Endothelial cell of umbilical vein (primary cell): ENCODE results near the gene RPL35. TPM values are rescaled to one million over a fixed set of nuclear protein-coding genes. Genes with fewer than 3 reads are reported as not detected.

Source experiments
- BruUV-seq: library from RNA; stranded (reverse); fragments of 400-500 nt; replicated peaks from 2 replicates; lab custom pipeline; 2021; lab: Mats Ljungman, UMichigan
- CTCF ChIA-PET: fragments of 300-600, 350-600 bp; sonication (Branson Sonifier 250); formaldehyde crosslinking; loops from one replicate; lab custom pipeline; 2021; ENCODE audit warnings: antibody characterized with exemption, inconsistent platforms; lab: Charles Lee
- POLR2A ChIA-PET: fragments of 300-600, 350-600 bp; sonication (Branson Sonifier 250); formaldehyde crosslinking; loops from one replicate; lab custom pipeline; 2021; ENCODE audit warnings: antibody characterized with exemption, inconsistent platforms; lab: Charles Lee
- DNase-seq: peaks from one replicate; pipeline ENCODE4 v3.0.0-alpha.2; 2011; ENCODE audit warnings: low read depth, low spot score
- FAIRE-seq: peaks from 2 replicates; lab custom pipeline; 2011; peaks lifted over from hg19 to GRCh38; lab: Jason Lieb, UNC
- H2AFZ ChIP-seq: 2 replicates; pipeline ENCODE4 v1.6.0; 2012; ENCODE audit warnings: low read depth, low read length, control low read depth, inconsistent platforms
- H3K27ac ChIP-seq: 2 replicates; pipeline ENCODE4 v1.5.1; 2011; ENCODE audit warnings: low read depth, mild to moderate bottlenecking, control low read depth, low read length, moderate library complexity; ENCODE audit not compliant: insufficient read depth
- H3K27me3 ChIP-seq, 2 experiments: 2 replicates each; pipeline versions ENCODE4 v1.6.0 to v1.6.1; 2011; ENCODE audit warnings: low read length in 2 of 2, mixed read lengths in 1 of 2; ENCODE audit not compliant: control insufficient read depth in 2 of 2, insufficient read depth in 2 of 2
- H3K36me3 ChIP-seq, 2 experiments: 2 replicates in 1 of 2; 3 replicates in 1 of 2; pipeline ENCODE4 v1.5.1; 2011; ENCODE audit warnings: low read length in 2 of 2, mild to moderate bottlenecking in 1 of 2, moderate library complexity in 1 of 2; ENCODE audit not compliant: control insufficient read depth in 2 of 2, insufficient read depth in 2 of 2; ENCODE audit errors: extremely low read depth in 1 of 2
- H3K4me1 ChIP-seq: 3 replicates; pipeline ENCODE4 v1.5.1; 2011; ENCODE audit warnings: mild to moderate bottlenecking, low read length; ENCODE audit not compliant: control insufficient read depth, insufficient read depth; ENCODE audit errors: extremely low read depth
- H3K4me2 ChIP-seq: 2 replicates; pipeline ENCODE4 v1.6.1; 2011; ENCODE audit warnings: low read length, control low read depth, mixed read lengths; ENCODE audit not compliant: insufficient read depth
- H3K4me3 ChIP-seq, 3 experiments: fragments of 200-600 bp in 1 of 3; sonication (generic), shearing (Covaris generic) in 1 of 3; replicated peaks in 1 of 3; 2 replicates each; pipeline ENCODE4 v1.5.1; 2011 to 2016; ENCODE audit warnings: control low read depth in 3 of 3, low read length in 3 of 3, mild to moderate bottlenecking in 2 of 3, inconsistent platforms in 1 of 3, low read depth in 1 of 3, moderate library complexity in 1 of 3; ENCODE audit not compliant: insufficient read depth in 1 of 3
- H3K79me2 ChIP-seq: 2 replicates; pipeline ENCODE4 v1.6.0; 2012; ENCODE audit warnings: low read length, inconsistent platforms; ENCODE audit not compliant: control insufficient read depth, insufficient read depth
- H3K9ac ChIP-seq: replicated peaks from 2 replicates; pipeline ENCODE3; 2011; ENCODE audit warnings: low read length, control low read depth; ENCODE audit not compliant: insufficient read depth; ENCODE audit errors: extremely low read depth
- H3K9me1 ChIP-seq: replicated peaks from 3 replicates; pipeline ENCODE4 v1.6.0; 2011; ENCODE audit warnings: mild to moderate bottlenecking, low read length; ENCODE audit not compliant: control insufficient read depth, insufficient read depth; ENCODE audit errors: extremely low read depth
- H3K9me3 ChIP-seq: replicated peaks from 2 replicates; pipeline ENCODE4 v1.5.1; 2012; ENCODE audit warnings: low read length, inconsistent platforms; ENCODE audit not compliant: control insufficient read depth, insufficient read depth
- H4K20me1 ChIP-seq: replicated peaks from 2 replicates; pipeline ENCODE3; 2011; ENCODE audit warnings: mild to moderate bottlenecking, low read length; ENCODE audit not compliant: control insufficient read depth, insufficient read depth; ENCODE audit errors: extremely low read depth
- EZH2 ChIP-seq: IDR thresholded peaks from 2 replicates; pipeline ENCODE4 v1.6.1; 2012; ENCODE audit warnings: borderline replicate concordance, low read depth, mild to moderate bottlenecking, moderate library complexity, low read length, inconsistent platforms; ENCODE audit not compliant: severe bottlenecking
- FOS ChIP-seq: IDR thresholded peaks from 2 replicates; pipeline ENCODE4 v1.6.1; 2011; ENCODE audit warnings: mild to moderate bottlenecking, low read length, moderate library complexity, borderline replicate concordance; ENCODE audit not compliant: insufficient read depth
- GATA2 ChIP-seq: IDR thresholded peaks from 2 replicates; pipeline ENCODE4 v1.7.0; 2011; ENCODE audit warnings: low read depth, mild to moderate bottlenecking, moderate library complexity, mixed read lengths, low read length; ENCODE audit not compliant: insufficient read length, insufficient read depth
- JUN ChIP-seq: IDR thresholded peaks from 2 replicates; pipeline ENCODE4 v1.6.1; 2011; ENCODE audit warnings: borderline replicate concordance, low read depth; ENCODE audit not compliant: insufficient read length, insufficient read depth
- MYC ChIP-seq: IDR thresholded peaks from one replicate; pipeline ENCODE4 v1.6.1; 2011; ENCODE audit warnings: mild to moderate bottlenecking, low read depth, low read length
- POLR2A ChIP-seq: IDR thresholded peaks from 2 replicates; pipeline ENCODE4 v1.6.1; 2012; ENCODE audit warnings: low read depth, mild to moderate bottlenecking, control low read depth, low read length
- POLR2AphosphoS5 ChIP-seq: IDR thresholded peaks from 2 replicates; pipeline ENCODE4 v1.6.1; 2012; ENCODE audit warnings: low read depth, mild to moderate bottlenecking, control low read depth, low read length, moderate library complexity; ENCODE audit not compliant: insufficient read depth
- dilution Hi-C: fragments of 300-500 bp; cut with MboI; formaldehyde crosslinking; loops from one replicate; pipeline ENCODE4 v1.15.0; 2019; ENCODE audit warnings: low sequenced_read_pairs; ENCODE audit not compliant: extremely low pct_ligation_motif_present
- intact Hi-C: fragments of 100-400 bp; cut with micrococcal nuclease; formaldehyde crosslinking; loops from one replicate; pipeline ENCODE4 v1.10.0; 2022
- polyA plus RNA-seq, 4 experiments: library from polyadenylated mRNA; depleted of rRNA in 3 of 4; stranded (reverse) in 3 of 4; unstranded in 1 of 4; fragments of >200 nt; gene quantifications; 2 replicates each; pipeline versions ENCODE4 v1.2.1 to v1.2.3, GENCODE V29; 2011 to 2012; ENCODE audit warnings: missing spikeins in 1 of 4
- total RNA-seq: library from RNA; stranded (reverse); gene quantifications from 2 replicates; pipeline ENCODE4 v1.2.3, GENCODE V29; 2021
- TF ChIP-seq, protein P1 (sequence below), 2 donors: IDR thresholded peaks; 1 replicate in 1 of 2; 2 replicates in 1 of 2; pipeline ENCODE4 v1.5.1; 2011; ENCODE audit warnings: low read length in 2 of 2, mild to moderate bottlenecking in 2 of 2, moderate library complexity in 2 of 2, control low read depth in 1 of 2, inconsistent platforms in 1 of 2, low read depth in 1 of 2; ENCODE audit not compliant: insufficient read depth in 1 of 2; ENCODE audit errors: extremely low read depth in 1 of 2
- TF ChIP-seq, protein P2 (sequence below): IDR thresholded peaks from 2 replicates; pipeline ENCODE4 v1.6.1; 2011; ENCODE audit not compliant: insufficient read depth, insufficient read length

RPL35 gene
- total and polyA plus RNA-seq, 2 donors (not counting 3 experiments of a cell fraction or from before 2014, with no cell fraction given): 1,230 to 2,206 TPM

DNA sequence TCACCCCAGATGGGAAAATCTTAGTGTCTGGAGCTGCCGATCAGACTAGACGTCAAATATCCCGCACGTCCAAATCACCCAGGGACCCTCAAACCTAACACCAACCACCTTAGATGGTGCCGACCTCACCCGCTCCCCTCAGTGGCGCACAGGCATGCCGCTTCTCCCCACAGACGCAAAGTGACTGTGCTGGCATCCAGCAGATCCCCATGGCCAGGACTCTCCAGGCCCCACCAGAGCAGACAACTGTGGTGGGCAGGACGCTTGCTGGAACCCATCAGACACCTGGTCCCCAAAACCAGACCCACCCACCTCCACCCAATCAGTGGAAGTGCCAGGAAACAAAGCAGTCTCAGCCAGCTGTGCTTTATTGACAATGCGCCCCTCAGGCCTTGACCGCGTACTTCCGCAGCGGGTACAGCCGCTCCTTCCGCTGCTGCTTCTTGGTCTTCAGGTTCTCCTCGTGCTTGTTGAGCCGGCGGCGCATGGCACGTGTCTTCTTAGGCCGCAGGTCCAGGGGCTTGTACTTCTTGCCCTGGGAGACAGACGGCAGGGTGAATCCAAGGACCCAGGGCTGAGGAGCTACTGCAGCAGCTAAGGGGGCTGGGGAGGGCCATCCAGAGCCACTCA, 4.1 kb downstream of the RPL35 start:
- TF ChIP-seq JUN: no peak
- TF ChIP-seq EZH2: no peak
- TF ChIP-seq GATA2: no peak
- TF ChIP-seq FOS: no peak
- TF ChIP-seq MYC: no peak
- no peak for TF ChIP-seq POLR2A
- TF ChIP-seq POLR2AphosphoS5: no peak
- TF ChIP-seq, protein P1, sequence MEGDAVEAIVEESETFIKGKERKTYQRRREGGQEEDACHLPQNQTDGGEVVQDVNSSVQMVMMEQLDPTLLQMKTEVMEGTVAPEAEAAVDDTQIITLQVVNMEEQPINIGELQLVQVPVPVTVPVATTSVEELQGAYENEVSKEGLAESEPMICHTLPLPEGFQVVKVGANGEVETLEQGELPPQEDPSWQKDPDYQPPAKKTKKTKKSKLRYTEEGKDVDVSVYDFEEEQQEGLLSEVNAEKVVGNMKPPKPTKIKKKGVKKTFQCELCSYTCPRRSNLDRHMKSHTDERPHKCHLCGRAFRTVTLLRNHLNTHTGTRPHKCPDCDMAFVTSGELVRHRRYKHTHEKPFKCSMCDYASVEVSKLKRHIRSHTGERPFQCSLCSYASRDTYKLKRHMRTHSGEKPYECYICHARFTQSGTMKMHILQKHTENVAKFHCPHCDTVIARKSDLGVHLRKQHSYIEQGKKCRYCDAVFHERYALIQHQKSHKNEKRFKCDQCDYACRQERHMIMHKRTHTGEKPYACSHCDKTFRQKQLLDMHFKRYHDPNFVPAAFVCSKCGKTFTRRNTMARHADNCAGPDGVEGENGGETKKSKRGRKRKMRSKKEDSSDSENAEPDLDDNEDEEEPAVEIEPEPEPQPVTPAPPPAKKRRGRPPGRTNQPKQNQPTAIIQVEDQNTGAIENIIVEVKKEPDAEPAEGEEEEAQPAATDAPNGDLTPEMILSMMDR (IDR thresholded peaks at IDR 0.05; ENCODE audit: extremely low read depth in 1 of 2, insufficient read depth in 1 of 2, low read depth in 1 of 2, low read length in 2 of 2): no peak
- TF ChIP-seq, protein P2, sequence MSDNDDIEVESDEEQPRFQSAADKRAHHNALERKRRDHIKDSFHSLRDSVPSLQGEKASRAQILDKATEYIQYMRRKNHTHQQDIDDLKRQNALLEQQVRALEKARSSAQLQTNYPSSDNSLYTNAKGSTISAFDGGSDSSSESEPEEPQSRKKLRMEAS: no peak
- FAIRE-seq (no peak), DNase-seq (no peak)
- peaks cover 18 to 39% of the 10 kb centered on the region in 2 experiments for H3K36me3 ChIP-seq
- H3K27ac ChIP-seq: no peak overlapping the region
- intact Hi-C loops: no loop called here
- dilution Hi-C loops: no loop called here
- ChIA-PET POLR2A (no interaction called here), CTCF (interaction anchor here (0.7 to 15.1 kb wide), 3 partner anchors 20 to 82 kb away, joined by 3 to 967 read pairs (median 3); partner anchors contain the start of genes NR6A1 and OLFML2A)
- no peaks in the 10 kb centered on the region for H3K9me1 ChIP-seq
- H3K79me2 ChIP-seq: peaks cover 34% of the 10 kb centered on the region
- peaks cover 8% of the 10 kb centered on the region for H4K20me1 ChIP-seq
- H3K4me2 ChIP-seq: no peak overlapping the region
- no peak overlapping the region for H3K9ac ChIP-seq
- no peak overlapping the region for H3K4me3 ChIP-seq
- H2AFZ ChIP-seq: no peak overlapping the region
- no TSS peak for BruUV-seq
- no peaks in the 10 kb centered on the region for H3K9me3 ChIP-seq
- H3K4me1 ChIP-seq: peaks cover 17% of the 10 kb centered on the region
- H3K27me3 ChIP-seq: no peaks in the 10 kb centered on the region
